Kidney (tissue), 14 donors: ENCODE data around the gene ARID5B. TPM values are rescaled to one million over a fixed set of nuclear protein-coding genes. Genes with fewer than 3 reads are reported as not detected.

Experiments
- DNase-seq, 5 donors: peaks; one replicate each; pipeline ENCODE4 v3.0.0-alpha.2; 2013 to 2020
- FAIRE-seq: peaks from 2 replicates; lab custom pipeline; 2012; peaks lifted over from hg19 to GRCh38; lab: Jason Lieb, UNC
- H3K27ac ChIP-seq, 2 donors: one replicate each; pipeline ENCODE4 v1.7.0; 2013; ENCODE audit warnings: low read depth in 2 of 2, low read length in 2 of 2, inconsistent platforms in 1 of 2
- H3K27me3 ChIP-seq: one replicate; pipeline ENCODE4 v1.7.1; 2013; ENCODE audit warnings: low read length, inconsistent platforms; ENCODE audit not compliant: control insufficient read depth, insufficient read depth
- H3K36me3 ChIP-seq, 3 donors: one replicate each; pipeline versions ENCODE4 v1.7.0 to v1.7.1; 2013; ENCODE audit warnings: low read length in 3 of 3, control low read depth in 1 of 3, inconsistent platforms in 1 of 3; ENCODE audit not compliant: insufficient read depth in 3 of 3, control insufficient read depth in 2 of 3
- H3K4me1 ChIP-seq, 3 donors: one replicate each; pipeline versions ENCODE4 v1.7.0 to v1.7.1; 2013; ENCODE audit warnings: low read length in 3 of 3, inconsistent platforms in 1 of 3, low read depth in 1 of 3; ENCODE audit not compliant: control insufficient read depth in 2 of 3, insufficient read depth in 2 of 3
- H3K4me3 ChIP-seq, 3 donors: one replicate each; pipeline versions ENCODE4 v1.7.0 to v1.8.1; 2013; ENCODE audit warnings: low read length in 3 of 3, control low read depth in 1 of 3, inconsistent platforms in 1 of 3
- H3K9ac ChIP-seq, 3 donors: one replicate each; pipeline versions ENCODE4 v1.7.0 to v1.7.1; 2013; ENCODE audit warnings: low read length in 3 of 3, control low read depth in 1 of 3, inconsistent platforms in 1 of 3
- H3K9me3 ChIP-seq, 3 donors: one replicate each; pipeline versions ENCODE4 v1.7.0 to v1.7.1; 2013; ENCODE audit warnings: low read length in 3 of 3, control low read depth in 1 of 3, inconsistent platforms in 1 of 3; ENCODE audit not compliant: control insufficient read depth in 2 of 3, insufficient read depth in 1 of 3
- intact Hi-C: fragments of 100-400 bp; cut with DNase I; formaldehyde crosslinking; loops from one replicate; pipeline ENCODE4 v1.11.1; 2022
- polyA plus RNA-seq: library from polyadenylated mRNA; stranded (reverse); fragments of 350-450 nt; fragmentation: Illumina TruSeq; extraction: RNeasy Lipid Tissue Mini Kit (QIAGEN cat#74804); gene quantifications from one replicate; pipeline ENCODE4 v1.2.3, GENCODE V29; 2014; ENCODE audit warnings: low read depth, low replicate concordance; ENCODE audit not compliant: insufficient read depth
- total RNA-seq: library from RNA; stranded (reverse); fragmentation: NEBNext Ultra II Directional; extraction: Animal tissue kit (Norgen Biotek cat#: 25700); gene quantifications from one replicate; pipeline ENCODE4 v1.2.1, GENCODE V29; 2021
- TF ChIP-seq, protein P1 (sequence below): IDR thresholded peaks from 3 replicates; pipeline ENCODE4 v1.5.1; 2012; ENCODE audit warnings: mild to moderate bottlenecking, moderate library complexity, borderline replicate concordance; ENCODE audit not compliant: insufficient read depth; ENCODE audit errors: extremely low read depth
- donor health status: control.
- donor health status: control.
- donor health status: control.
- donor health status: control.
- donor health status: control.
- donor health status: DM: yes; HTN: yes; CAD: no.
- donor health status: Normal renal cell carcinoma (clear cell type).

Gene ARID5B
- total and polyA plus RNA-seq, 2 donors from 2014 or later: 8.6 to 77.9 TPM

DNA sequence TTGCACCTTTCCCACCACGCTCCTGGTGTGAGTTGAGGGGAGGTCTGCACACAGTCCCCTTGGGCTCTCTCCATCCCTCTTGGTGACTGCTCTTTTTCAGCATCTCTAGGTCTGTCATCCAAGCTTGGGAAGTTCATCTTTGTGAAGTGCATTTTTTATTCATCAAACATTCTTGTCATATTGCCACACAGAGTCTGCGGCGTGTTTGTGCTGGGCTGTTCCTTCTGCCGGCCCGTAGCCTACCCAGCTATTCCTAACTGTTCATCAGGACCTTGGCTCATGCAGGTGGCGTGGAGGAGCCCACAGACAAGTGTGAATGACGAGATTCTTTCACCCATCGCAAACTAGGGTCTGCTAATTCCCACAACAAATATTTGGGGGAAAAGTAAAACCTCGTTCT lies 202.4 kb downstream of the ARID5B start:
- DNase-seq: no peak
- no peak overlapping the region for H3K27ac ChIP-seq
- TF ChIP-seq, protein P1, sequence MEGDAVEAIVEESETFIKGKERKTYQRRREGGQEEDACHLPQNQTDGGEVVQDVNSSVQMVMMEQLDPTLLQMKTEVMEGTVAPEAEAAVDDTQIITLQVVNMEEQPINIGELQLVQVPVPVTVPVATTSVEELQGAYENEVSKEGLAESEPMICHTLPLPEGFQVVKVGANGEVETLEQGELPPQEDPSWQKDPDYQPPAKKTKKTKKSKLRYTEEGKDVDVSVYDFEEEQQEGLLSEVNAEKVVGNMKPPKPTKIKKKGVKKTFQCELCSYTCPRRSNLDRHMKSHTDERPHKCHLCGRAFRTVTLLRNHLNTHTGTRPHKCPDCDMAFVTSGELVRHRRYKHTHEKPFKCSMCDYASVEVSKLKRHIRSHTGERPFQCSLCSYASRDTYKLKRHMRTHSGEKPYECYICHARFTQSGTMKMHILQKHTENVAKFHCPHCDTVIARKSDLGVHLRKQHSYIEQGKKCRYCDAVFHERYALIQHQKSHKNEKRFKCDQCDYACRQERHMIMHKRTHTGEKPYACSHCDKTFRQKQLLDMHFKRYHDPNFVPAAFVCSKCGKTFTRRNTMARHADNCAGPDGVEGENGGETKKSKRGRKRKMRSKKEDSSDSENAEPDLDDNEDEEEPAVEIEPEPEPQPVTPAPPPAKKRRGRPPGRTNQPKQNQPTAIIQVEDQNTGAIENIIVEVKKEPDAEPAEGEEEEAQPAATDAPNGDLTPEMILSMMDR: no peak
- H3K27me3 ChIP-seq: no peaks in the 10 kb centered on the region
- H3K4me3 ChIP-seq: no peak overlapping the region
- intact Hi-C loops: no loop called here
- FAIRE-seq: no peak
- no peaks in the 10 kb centered on the region for H3K4me1 ChIP-seq
- H3K36me3 ChIP-seq: no peaks in the 10 kb centered on the region
- no peaks in the 10 kb centered on the region for H3K9me3 ChIP-seq
- no peak overlapping the region for H3K9ac ChIP-seq

DNA sequence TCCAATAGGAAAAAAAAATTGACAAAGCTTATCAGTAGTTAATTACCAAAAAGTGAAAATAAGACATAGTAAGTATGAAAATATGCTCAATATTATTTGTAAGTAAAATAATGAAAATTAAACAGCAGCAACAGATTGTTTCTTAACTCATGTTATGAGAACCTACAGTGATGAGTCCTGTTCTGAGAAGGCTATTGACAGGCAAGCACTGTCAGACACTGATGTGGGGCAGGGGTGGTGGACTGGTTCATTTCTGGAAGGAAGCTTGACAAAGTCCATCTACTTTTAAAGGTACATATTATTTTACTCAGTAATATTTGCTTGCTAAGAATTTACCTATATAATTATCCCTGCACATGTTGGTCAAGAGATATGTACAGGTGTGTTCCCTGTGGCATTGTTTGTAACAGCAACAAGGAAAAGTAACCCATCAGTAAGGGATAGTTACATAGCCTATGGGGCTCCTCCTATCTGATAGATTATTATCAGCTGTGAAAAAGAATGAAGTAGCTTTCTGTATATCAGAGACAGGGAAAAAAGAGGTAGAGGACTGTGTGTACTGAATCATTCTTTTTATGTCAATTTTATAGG lies 205.5 kb downstream of the ARID5B start:
- intact Hi-C loops: no loop called here
- Histone ChIP-seq H3K27ac (no peak overlapping the region), H3K9ac (no peak overlapping the region), H3K36me3 (no peaks in the 10 kb centered on the region), H3K9me3 (no peaks in the 10 kb centered on the region), H3K4me1 (peaks cover 0 to 4% (median 0%) of the 10 kb centered on the region in 3 donors), H3K4me3 (no peak overlapping the region), H3K27me3 (no peaks in the 10 kb centered on the region)
- DNase-seq (no peak), FAIRE-seq (no peak)
- TF ChIP-seq, protein P1: no peak

DNA sequence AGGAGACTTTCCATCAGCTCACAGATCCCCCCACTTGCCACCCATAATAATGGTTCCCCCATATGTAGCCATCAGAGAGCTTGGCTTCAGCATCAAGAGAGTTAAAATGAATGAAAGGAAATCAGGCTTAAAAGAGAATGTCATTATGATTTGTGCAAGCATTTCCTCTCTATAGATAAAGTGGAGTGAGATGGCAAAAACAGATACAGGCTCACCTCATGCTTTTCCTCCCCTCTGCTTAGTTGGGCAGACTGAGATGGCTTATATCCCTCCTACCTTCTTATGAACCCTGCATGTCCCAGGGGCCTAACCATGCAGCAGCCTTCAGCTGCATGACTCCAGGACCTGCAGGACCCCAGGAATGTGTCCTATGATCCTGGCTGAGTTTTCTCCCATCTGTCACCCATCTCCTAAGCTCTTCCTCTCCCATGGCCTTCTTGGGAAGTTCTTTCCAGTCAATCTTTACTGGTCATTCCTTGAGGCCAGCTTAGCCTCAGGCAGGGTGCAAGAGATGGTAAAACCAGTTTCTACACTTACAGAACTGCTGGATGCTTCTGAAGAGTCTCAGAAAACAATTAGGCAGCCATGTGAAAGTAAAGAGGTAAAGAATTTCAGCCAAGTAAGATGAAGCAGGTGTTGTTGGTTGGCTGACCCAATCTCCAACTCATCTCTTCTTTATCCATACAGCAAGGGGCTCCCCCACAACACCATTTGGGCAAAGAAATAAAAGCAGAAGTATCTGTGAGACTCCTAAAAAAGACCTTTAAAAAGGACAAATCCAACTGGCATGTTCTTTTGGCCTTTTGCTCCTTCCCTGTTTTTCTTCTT lies 207.5 kb downstream of the ARID5B start:
- no peaks in the 10 kb centered on the region for H3K36me3 ChIP-seq
- H3K27ac ChIP-seq: no peak overlapping the region
- no peak for FAIRE-seq
- no peak for DNase-seq
- TF ChIP-seq, protein P1: no peak
- no peaks in the 10 kb centered on the region for H3K27me3 ChIP-seq
- H3K9ac ChIP-seq: no peak overlapping the region
- H3K9me3 ChIP-seq: no peaks in the 10 kb centered on the region
- peaks cover 0 to 4% (median 0%) of the 10 kb centered on the region in 3 donors for H3K4me1 ChIP-seq
- intact Hi-C loops: no loop called here
- H3K4me3 ChIP-seq: no peak overlapping the region
